Fibroblast of lung (primary cell): ENCODE measurements around the gene VSIG4.

ENCODE experiments used
- EZH2 ChIP-seq: IDR thresholded peaks from 2 replicates; pipeline ENCODE4 v1.5.1; 2012; ENCODE audit warnings: low read length, control low read depth, mild to moderate bottlenecking; ENCODE audit errors: missing control alignments
- TF ChIP-seq, protein P1 (sequence below), 2 donors: IDR thresholded peaks in 1 of 2; conservative IDR thresholded peaks in 1 of 2; 1 replicate in 1 of 2; 2 replicates in 1 of 2; pipeline ENCODE4 v1.5.1; 2011 to 2012; ENCODE audit warnings: low read length in 2 of 2, control low read depth in 1 of 2, inconsistent platforms in 1 of 2, low read depth in 1 of 2, mild to moderate bottlenecking in 1 of 2

DNA sequence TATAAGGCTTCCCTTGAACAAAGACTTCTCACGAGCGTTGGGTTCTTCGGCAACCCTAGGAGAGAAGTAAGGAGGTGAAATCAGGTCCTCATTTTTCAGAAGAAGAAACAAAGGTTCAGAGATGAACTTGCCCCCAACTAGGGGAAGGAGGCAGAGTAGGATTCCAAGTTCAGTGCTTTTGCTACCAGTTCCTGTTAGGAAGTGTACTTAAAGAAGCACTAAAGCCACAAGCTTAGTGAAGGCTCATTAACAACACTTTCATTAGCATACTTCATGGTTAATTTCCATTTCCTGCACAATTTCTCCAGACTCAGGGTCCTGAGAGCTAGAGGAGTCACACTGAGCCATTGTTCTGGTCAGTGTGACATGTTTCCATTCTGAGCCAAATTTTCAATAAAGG, 52.1 kb downstream of the VSIG4 start:
- TF ChIP-seq, protein P1, sequence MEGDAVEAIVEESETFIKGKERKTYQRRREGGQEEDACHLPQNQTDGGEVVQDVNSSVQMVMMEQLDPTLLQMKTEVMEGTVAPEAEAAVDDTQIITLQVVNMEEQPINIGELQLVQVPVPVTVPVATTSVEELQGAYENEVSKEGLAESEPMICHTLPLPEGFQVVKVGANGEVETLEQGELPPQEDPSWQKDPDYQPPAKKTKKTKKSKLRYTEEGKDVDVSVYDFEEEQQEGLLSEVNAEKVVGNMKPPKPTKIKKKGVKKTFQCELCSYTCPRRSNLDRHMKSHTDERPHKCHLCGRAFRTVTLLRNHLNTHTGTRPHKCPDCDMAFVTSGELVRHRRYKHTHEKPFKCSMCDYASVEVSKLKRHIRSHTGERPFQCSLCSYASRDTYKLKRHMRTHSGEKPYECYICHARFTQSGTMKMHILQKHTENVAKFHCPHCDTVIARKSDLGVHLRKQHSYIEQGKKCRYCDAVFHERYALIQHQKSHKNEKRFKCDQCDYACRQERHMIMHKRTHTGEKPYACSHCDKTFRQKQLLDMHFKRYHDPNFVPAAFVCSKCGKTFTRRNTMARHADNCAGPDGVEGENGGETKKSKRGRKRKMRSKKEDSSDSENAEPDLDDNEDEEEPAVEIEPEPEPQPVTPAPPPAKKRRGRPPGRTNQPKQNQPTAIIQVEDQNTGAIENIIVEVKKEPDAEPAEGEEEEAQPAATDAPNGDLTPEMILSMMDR (conservative IDR thresholded peaks at IDR 0.05 in 1 of 2, IDR thresholded peaks at IDR 0.05 in 1 of 2; ENCODE audit: low read depth in 1 of 2, low read length in 2 of 2), result no peak
- no peak for TF ChIP-seq EZH2
